Uterus (tissue), 2 donors: Measurements from ENCODE around the gene LRRC3.

Experiments used
- POLR2A ChIP-seq, 2 donors: fragments of 450-650 bp; IDR thresholded peaks; one replicate each; pipeline ENCODE4 v1.6.1; 2016; ENCODE audit warnings: antibody characterized with exemption in 2 of 2, mild to moderate bottlenecking in 1 of 2, moderate library complexity in 1 of 2
- TF ChIP-seq, protein P1 (sequence below), 4 experiments: fragments of 200-600 bp in 2 of 4; fragments of 450-650 bp in 2 of 4; sonication (generic) in 2 of 4; IDR thresholded peaks; one replicate each; pipeline ENCODE4 v1.5.1; 2016 to 2019; ENCODE audit warnings: antibody characterized with exemption in 4 of 4, mild to moderate bottlenecking in 2 of 4, moderate library complexity in 1 of 4

GRCh38 chr21:44413566-44414290, 41.6 kb upstream of the LRRC3 start:
- TF ChIP-seq, protein P1, sequence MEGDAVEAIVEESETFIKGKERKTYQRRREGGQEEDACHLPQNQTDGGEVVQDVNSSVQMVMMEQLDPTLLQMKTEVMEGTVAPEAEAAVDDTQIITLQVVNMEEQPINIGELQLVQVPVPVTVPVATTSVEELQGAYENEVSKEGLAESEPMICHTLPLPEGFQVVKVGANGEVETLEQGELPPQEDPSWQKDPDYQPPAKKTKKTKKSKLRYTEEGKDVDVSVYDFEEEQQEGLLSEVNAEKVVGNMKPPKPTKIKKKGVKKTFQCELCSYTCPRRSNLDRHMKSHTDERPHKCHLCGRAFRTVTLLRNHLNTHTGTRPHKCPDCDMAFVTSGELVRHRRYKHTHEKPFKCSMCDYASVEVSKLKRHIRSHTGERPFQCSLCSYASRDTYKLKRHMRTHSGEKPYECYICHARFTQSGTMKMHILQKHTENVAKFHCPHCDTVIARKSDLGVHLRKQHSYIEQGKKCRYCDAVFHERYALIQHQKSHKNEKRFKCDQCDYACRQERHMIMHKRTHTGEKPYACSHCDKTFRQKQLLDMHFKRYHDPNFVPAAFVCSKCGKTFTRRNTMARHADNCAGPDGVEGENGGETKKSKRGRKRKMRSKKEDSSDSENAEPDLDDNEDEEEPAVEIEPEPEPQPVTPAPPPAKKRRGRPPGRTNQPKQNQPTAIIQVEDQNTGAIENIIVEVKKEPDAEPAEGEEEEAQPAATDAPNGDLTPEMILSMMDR (IDR thresholded peaks at IDR 0.05) = no peak
- TF ChIP-seq POLR2A (IDR thresholded peaks at IDR 0.05) = no peak
